LNCAP (cell line): ENCODE results near the gene ZNRF2.

ENCODE experiments used
- CTCF ChIP-seq: fragments of 450-650 bp; IDR thresholded peaks from 2 replicates; pipeline ENCODE4 v1.5.1; 2017; ENCODE audit warnings: mild to moderate bottlenecking

ZNRF2 gene

GRCh38 chr7:30315589-30315988 is 31.2 kb downstream of the ZNRF2 start:
- TF ChIP-seq CTCF = no peak

- TF ChIP-seq CTCF = no peak
These were observed 36.0 kb downstream of the ZNRF2 start for GRCh38 chr7:30320392-30320791.

- no peak for TF ChIP-seq CTCF
These were observed 36.9 kb downstream of the ZNRF2 start for GRCh38 chr7:30321089-30321881.

GRCh38 chr7:30321882-30322192 is 37.4 kb downstream of the ZNRF2 start:
- TF ChIP-seq CTCF = no peak

GRCh38 chr7:30322271-30323005 is 38.0 kb downstream of the ZNRF2 start:
- no peak for TF ChIP-seq CTCF

- no peak for TF ChIP-seq CTCF
These were observed 38.6 kb downstream of the ZNRF2 start for GRCh38 chr7:30323006-30323355.

- no peak for TF ChIP-seq CTCF
These were observed 43.4 kb downstream of the ZNRF2 start for GRCh38 chr7:30327813-30328212.
